NCI-H128 (cell line): ENCODE data around the gene CNP.

Experiments
- DNase-seq: peaks from one replicate; lab custom pipeline; 2025; ENCODE audit not compliant: unreplicated experiment; lab: John Stamatoyannopoulos, UW

Gene CNP

DNA sequence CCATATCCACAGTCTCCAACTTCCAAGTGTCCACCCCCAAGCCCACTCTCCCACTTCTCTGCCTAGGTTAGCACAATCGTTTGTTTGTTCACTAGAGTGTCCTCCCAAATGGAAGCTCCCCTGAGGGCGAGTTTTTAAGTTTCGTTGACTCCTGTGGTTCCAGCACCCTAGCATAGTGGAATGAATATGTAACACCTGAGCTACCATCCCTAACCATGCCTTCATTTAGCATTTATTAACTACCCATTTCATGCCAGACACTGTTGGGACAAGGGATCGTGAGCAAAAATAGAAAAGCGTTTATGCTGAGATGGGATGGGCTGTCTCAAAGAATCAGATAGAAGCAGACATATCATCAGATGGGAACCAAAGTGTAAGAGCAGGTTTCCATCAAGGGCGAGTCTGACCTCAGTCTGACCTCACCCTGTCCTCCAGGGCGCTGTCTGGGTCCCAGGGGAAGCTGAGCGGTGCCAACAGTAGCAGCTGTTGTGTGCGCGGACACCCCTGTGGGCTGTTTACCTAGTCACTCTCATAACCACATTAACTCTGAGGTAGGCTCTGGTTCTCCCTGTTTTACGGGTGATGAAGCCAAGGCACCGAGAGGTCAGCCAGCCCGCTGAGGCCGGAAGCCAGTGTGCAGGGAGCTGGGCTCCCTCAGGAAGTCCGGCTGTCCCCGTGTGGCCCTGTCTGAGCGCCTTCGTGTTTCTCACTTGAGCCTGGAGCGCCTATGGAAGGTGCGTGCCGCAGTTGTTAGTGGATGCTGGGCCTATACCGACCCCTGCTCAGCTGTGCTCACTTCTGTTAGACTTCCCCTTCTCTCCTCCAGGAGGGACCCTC lies 6.2 kb downstream of the CNP start:
- DNase-seq: no peak

- no peak for DNase-seq
Measured at GRCh38 chr17:41973408-41973811, 6.8 kb downstream of the CNP start.

GRCh38 chr17:41974031-41974430 lies 7.4 kb downstream of the CNP start:
- DNase-seq: no peak

- no peak for DNase-seq
Measured at GRCh38 chr17:41974658-41975057, 8.1 kb downstream of the CNP start.

DNA sequence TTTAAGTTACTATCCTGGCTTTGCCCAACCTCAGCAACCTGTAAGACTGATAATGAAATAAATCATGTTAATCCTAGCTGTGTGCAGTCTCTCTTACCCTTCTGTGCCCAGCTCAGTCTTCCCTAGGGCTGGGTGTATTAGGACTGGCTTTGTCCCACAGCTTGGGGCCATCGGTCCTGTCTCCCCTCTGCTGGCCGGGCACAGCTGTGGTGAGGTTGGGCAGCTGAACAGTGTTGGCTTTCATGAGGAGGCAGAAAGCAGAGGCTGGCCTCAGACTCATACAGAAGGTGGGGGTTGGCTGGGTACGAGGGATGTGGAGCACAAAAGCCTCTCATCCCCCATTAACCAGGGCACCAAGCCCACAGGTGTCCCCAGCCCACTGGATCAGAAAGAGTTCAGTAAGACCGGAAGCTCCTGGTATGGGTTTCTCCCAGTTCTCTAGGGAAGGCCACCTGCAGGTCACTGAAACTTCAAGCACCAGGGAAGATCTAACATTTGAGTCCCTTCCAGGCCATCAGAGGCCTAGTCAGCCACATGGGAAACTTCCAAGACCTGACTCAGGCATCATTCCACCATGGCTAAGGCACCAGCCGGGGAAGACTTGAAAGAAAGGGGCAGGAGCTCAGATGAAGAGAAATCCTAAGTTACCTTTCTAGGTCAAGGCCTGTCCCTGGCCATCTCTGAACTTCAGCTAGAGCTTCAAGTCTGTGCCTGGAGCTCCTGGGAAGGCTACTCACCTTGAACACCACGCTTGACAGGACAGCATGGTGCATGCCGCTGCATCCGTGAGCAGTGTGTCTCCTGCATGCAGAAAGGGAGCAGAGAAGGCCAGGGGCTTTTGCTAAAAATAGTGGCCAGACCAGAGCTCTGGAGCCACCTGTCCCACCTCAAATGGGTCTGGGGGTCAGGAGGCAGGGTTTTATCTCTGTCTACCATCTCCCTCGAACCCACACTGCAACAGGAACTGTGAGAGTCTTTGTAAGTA lies 8.8 kb downstream of the CNP start:
- no peak for DNase-seq

GRCh38 chr17:41976142-41976768 lies 9.7 kb downstream of the CNP start:
- no peak for DNase-seq

DNA sequence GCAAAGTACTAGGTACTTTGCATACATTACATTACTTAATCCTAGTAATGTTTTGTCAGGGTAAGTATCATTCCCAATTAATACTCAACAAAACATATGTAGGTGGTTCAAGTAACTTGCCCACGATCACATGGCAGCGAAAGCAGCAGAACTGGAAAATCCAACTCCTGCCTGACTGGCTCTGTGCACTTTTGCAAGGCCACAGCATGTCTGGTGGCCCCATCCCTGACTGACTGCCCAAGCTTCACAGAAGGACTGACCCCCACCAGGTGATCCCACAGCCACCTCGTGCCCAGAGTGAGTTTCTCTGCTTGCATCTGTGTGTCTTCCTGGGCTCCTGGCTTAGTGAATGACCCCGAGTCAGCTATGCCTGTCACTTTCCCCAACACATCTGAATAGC lies 11.4 kb downstream of the CNP start:
- no peak for DNase-seq

- no peak for DNase-seq
Measured at GRCh38 chr17:41982026-41982760, 15.6 kb downstream of the CNP start.

- no peak for DNase-seq
Measured at GRCh38 chr17:41984454-41984853, 17.9 kb downstream of the CNP start.

GRCh38 chr17:41985919-41986318 lies 19.3 kb downstream of the CNP start:
- DNase-seq: no peak

DNA sequence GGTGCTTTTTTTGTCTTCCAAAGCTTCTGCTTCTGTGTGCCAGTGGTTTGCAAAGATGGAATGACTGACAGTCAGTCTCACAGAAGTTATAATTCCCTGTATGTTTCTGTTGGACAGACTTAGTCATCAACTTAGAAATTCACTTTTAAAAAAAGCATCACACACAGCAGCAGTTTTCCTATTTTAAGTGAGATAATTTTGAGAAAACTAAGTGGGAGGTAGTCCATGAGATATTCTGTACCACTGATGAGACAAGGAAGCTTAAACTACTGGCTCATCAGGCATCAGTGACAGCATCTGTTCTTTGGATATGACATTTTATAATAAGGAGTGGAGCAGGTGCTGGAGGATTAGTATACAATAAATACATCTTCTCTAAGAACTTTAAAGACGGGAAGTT lies 20.0 kb downstream of the CNP start:
- no peak for DNase-seq

DNA sequence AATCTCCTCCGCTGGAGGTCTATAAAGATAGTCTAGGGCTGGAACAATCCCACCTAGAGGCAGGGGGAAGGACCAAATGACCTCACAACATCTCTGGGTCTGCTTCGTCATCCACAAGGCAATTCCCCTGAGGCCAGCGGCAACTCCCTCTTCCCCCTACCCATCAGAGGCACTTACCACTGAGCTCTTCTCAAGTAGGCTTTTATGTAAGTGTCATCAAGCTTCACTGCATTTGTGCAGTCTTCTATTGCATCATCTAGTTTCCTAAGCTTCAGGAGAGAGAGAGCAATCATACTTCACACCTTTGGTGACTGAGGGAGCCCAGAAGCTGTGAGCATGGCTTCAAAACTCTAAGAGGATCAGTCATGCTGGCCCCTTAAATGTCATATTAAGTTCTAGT lies 21.0 kb downstream of the CNP start:
- no peak for DNase-seq

GRCh38 chr17:41988418-41988817 lies 21.8 kb downstream of the CNP start:
- no peak for DNase-seq

- no peak for DNase-seq
Measured at GRCh38 chr17:41989702-41990419, 23.3 kb downstream of the CNP start.

- no peak for DNase-seq
Measured at GRCh38 chr17:41992576-41992975, 26.0 kb downstream of the CNP start.

DNA sequence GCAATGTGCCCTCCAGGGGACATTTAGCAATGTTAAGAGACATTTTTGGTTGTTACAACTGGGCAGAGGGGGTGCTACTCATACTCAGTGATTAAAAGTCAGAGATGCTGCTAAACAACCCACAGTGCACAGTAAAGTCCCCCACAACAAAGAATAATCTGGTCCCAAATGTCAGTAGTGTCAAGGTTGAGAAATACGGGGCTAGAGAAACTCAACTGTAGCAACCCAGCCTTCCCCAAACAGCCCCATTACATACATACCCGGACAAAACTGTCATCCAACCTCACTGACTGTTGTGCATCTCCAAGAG lies 30.2 kb downstream of the CNP start:
- no peak for DNase-seq

DNA sequence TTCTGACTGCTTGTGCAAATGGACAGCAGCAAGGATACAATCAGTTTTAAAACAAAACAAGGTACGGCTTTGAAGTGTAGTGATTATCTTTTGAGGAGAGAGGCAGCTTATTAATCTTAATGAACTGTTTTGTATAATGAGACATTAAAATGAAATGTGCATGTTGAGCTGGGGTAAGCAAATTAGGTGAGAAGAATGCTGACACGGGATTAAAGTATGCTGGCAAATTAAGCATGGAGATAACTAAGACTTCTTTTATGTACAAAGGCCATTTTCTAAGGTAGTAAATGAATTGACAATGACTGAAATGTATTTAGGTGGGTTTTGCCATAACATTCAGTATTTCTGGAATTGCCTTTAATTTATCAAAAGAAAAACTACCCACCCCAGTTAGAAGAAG lies 31.9 kb downstream of the CNP start:
- no peak for DNase-seq

- DNase-seq: no peak
Measured at GRCh38 chr17:42000413-42001133, 34.0 kb downstream of the CNP start.

DNA sequence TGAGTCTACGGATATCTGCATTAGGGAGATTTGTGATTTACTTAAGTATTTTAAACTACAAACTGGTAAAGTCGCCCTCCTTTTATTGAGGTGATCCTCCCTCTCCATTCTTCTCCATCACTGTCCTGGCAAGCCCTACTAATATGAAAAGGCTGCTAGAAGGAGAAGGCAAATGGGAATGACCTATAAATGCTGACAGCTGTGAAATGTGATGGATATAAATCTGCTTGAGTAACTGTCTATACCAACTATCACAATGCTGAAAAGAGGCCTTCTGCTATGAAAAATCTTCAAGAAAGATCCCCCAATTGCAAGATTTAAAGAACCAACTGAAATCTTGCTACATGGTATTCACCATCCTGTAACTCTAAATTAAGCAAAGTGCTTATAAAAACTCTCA lies 35.1 kb downstream of the CNP start:
- no peak for DNase-seq
